Measurements from ENCODE around the gene INTS14.

GRCh38 chr15:65655457-65655856 is 44.5 kb upstream of the INTS14 start:
- TF ChIP-seq, protein P1, sequence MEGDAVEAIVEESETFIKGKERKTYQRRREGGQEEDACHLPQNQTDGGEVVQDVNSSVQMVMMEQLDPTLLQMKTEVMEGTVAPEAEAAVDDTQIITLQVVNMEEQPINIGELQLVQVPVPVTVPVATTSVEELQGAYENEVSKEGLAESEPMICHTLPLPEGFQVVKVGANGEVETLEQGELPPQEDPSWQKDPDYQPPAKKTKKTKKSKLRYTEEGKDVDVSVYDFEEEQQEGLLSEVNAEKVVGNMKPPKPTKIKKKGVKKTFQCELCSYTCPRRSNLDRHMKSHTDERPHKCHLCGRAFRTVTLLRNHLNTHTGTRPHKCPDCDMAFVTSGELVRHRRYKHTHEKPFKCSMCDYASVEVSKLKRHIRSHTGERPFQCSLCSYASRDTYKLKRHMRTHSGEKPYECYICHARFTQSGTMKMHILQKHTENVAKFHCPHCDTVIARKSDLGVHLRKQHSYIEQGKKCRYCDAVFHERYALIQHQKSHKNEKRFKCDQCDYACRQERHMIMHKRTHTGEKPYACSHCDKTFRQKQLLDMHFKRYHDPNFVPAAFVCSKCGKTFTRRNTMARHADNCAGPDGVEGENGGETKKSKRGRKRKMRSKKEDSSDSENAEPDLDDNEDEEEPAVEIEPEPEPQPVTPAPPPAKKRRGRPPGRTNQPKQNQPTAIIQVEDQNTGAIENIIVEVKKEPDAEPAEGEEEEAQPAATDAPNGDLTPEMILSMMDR (IDR thresholded peaks at IDR 0.05) = no peak
- TF ChIP-seq POLR2A (IDR thresholded peaks at IDR 0.05) = no peak

All from thyroid gland (tissue), 4 donors.